Right atrium auricular region (tissue), 2 donors: ENCODE measurements around the gene UGT3A1. TPM values are rescaled to one million over a fixed set of nuclear protein-coding genes. Genes with fewer than 3 reads are reported as not detected.
A peak's percentile ranks its signal among the peaks of the same experiment; 100 is the strongest.

Experiments used
- DNase-seq: peaks from one replicate; pipeline ENCODE4 v3.0.0-alpha.2; 2019; ENCODE audit warnings: low spot score
- H3K27ac ChIP-seq, 2 donors: fragments of 200-600 bp; sonication (generic); 1 replicate in 1 of 2; 2 replicates in 1 of 2; pipeline ENCODE4 v1.5.1; 2016 to 2019
- H3K27me3 ChIP-seq, 2 donors: fragments of 200-600 bp; sonication (generic); one replicate each; pipeline versions ENCODE4 v1.5.1 to v1.6.0; 2017 to 2019
- H3K36me3 ChIP-seq: fragments of 200-600 bp; sonication (generic); one replicate; pipeline ENCODE4 v1.5.1; 2016
- H3K4me1 ChIP-seq, 2 donors: fragments of 200-600 bp; sonication (generic); one replicate each; pipeline versions ENCODE4 v1.5.1 to v1.6.0; 2017 to 2019
- H3K4me3 ChIP-seq, 2 donors: fragments of 200-600 bp; sonication (generic); 1 replicate in 1 of 2; 2 replicates in 1 of 2; pipeline ENCODE4 v1.5.1; 2017 to 2019; ENCODE audit warnings: mild to moderate bottlenecking in 1 of 2, moderate library complexity in 1 of 2
- H3K9me3 ChIP-seq, 2 donors: fragments of 200-600 bp; sonication (generic); one replicate each; pipeline ENCODE4 v1.5.1; 2019
- total RNA-seq, 2 donors: library from RNA; depleted of rRNA; stranded (reverse); fragments of >200 nt; gene quantifications; one replicate each; pipeline ENCODE4 v1.1.0, GENCODE V29; 2016
- TF ChIP-seq, protein P1 (sequence below), 2 donors: fragments of 200-600 bp; sonication (generic); IDR thresholded peaks; one replicate each; pipeline ENCODE4 v1.5.1; 2019; ENCODE audit warnings: antibody characterized with exemption in 2 of 2

UGT3A1 gene
- total RNA-seq, 2 donors from 2014 or later: not detected

- Histone ChIP-seq H3K36me3 (no peaks in the 10 kb centered on the region), H3K9me3 (peaks cover 0 to 18% of the 10 kb centered on the region in 2 donors), H3K4me1 (no peaks in the 10 kb centered on the region), H3K27ac (no peak overlapping the region), H3K4me3 (no peak overlapping the region), H3K27me3 (no peaks in the 10 kb centered on the region)
- DNase-seq: no peak
- TF ChIP-seq, protein P1, sequence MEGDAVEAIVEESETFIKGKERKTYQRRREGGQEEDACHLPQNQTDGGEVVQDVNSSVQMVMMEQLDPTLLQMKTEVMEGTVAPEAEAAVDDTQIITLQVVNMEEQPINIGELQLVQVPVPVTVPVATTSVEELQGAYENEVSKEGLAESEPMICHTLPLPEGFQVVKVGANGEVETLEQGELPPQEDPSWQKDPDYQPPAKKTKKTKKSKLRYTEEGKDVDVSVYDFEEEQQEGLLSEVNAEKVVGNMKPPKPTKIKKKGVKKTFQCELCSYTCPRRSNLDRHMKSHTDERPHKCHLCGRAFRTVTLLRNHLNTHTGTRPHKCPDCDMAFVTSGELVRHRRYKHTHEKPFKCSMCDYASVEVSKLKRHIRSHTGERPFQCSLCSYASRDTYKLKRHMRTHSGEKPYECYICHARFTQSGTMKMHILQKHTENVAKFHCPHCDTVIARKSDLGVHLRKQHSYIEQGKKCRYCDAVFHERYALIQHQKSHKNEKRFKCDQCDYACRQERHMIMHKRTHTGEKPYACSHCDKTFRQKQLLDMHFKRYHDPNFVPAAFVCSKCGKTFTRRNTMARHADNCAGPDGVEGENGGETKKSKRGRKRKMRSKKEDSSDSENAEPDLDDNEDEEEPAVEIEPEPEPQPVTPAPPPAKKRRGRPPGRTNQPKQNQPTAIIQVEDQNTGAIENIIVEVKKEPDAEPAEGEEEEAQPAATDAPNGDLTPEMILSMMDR (IDR thresholded peaks at IDR 0.05): no peak
Observed at GRCh38 chr5:35960328-35960727, 30.9 kb downstream of the UGT3A1 start.

- Histone ChIP-seq H3K27ac (no peak overlapping the region), H3K36me3 (no peaks in the 10 kb centered on the region), H3K4me1 (no peaks in the 10 kb centered on the region), H3K27me3 (no peaks in the 10 kb centered on the region), H3K4me3 (no peak overlapping the region), H3K9me3 (peaks cover 0 to 18% of the 10 kb centered on the region in 2 donors)
- TF ChIP-seq, protein P1 (IDR thresholded peaks at IDR 0.05): no peak
- DNase-seq: no peak
Observed at GRCh38 chr5:35956429-35956828, 34.8 kb downstream of the UGT3A1 start.

DNA sequence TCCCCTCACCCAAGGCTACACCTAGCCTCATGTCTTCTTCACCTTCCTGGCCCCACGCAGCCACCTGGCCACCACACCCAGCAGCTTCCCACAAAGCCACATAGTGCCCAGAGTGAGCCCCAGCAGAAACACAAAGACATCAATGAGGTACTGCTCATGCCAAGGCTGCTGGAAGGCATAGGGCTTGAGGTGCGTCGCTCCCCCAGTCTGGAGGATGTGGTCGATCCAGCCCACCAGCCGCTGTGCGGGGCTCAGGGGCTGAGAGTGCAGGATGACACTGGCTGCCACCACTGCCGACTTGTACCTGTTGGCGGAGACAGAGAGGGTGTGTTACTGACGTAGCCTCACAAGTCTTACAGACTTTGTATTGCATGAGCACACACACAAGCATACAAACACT is 37.0 kb downstream of the UGT3A1 start:
- DNase-seq: no peak
- TF ChIP-seq, protein P1 (IDR thresholded peaks at IDR 0.05): no peak
- no peaks in the 10 kb centered on the region for H3K36me3 ChIP-seq
- H3K27ac ChIP-seq: no peak overlapping the region
- H3K9me3 ChIP-seq: peaks cover 0 to 5% of the 10 kb centered on the region in 2 donors
- H3K27me3 ChIP-seq: no peaks in the 10 kb centered on the region
- no peaks in the 10 kb centered on the region for H3K4me1 ChIP-seq
- H3K4me3 ChIP-seq: no peak overlapping the region

DNA sequence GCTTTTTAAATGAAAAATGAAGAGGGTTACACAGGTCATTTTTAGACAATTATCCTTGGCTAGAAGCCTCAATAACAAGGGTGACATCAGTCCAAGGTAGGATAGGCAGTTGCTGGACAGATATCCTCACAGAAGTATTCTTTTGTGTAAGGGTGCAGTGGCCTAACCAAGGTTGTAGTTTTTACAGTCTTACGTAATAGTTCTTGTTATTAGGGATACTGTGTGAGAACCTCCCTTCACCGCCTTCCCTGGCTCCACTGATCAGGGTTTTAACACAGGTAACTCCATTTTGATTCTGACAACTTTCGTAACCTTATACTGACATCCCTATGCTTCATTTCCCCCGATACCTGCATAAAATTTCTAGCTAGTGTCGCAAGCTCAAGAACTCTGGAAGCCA is 44.1 kb downstream of the UGT3A1 start:
- DNase-seq: no peak
- Histone ChIP-seq H3K4me1 (no peaks in the 10 kb centered on the region), H3K36me3 (no peaks in the 10 kb centered on the region), H3K9me3 (no peaks in the 10 kb centered on the region), H3K27ac (no peak overlapping the region), H3K4me3 (no peak overlapping the region), H3K27me3 (no peaks in the 10 kb centered on the region)
- TF ChIP-seq, protein P1 (IDR thresholded peaks at IDR 0.05): no peak

GRCh38 chr5:35939639-35940038 is 51.6 kb downstream of the UGT3A1 start:
- no peaks in the 10 kb centered on the region for H3K27me3 ChIP-seq
- TF ChIP-seq, protein P1 (IDR thresholded peaks at IDR 0.05): peak in 1 of 2 donors; percentile 13
- H3K36me3 ChIP-seq: no peaks in the 10 kb centered on the region
- H3K27ac ChIP-seq: no peak overlapping the region
- no peaks in the 10 kb centered on the region for H3K9me3 ChIP-seq
- no peak overlapping the region for H3K4me3 ChIP-seq
- DNase-seq: no peak
- H3K4me1 ChIP-seq: no peaks in the 10 kb centered on the region

- H3K4me3 ChIP-seq: no peak within 1 kb of the TSS
- H3K36me3 ChIP-seq: no peaks in the 10 kb centered on the region
- no peak for DNase-seq
- no peaks in the 10 kb centered on the region for H3K4me1 ChIP-seq
- TF ChIP-seq, protein P1 (IDR thresholded peaks at IDR 0.05): no peak
- H3K9me3 ChIP-seq: no peaks in the 10 kb centered on the region
- no peak within 1 kb of the TSS for H3K27ac ChIP-seq
- no peaks in the 10 kb centered on the region for H3K27me3 ChIP-seq
Observed at GRCh38 chr5:35938568-35939227, 52.5 kb downstream of the UGT3A1 start, which contains the start of gene CAPSL. Gene CAPSL, minus strand, starts transcription at chr5:35938622. Its CDS starts 17,502 bp downstream, at chr5:35921120.
